Neural cell (in vitro differentiated cells): ENCODE measurements around the gene TMEM250.

Source experiments
- POLR2AphosphoS5 ChIP-seq: IDR thresholded peaks from 2 replicates; pipeline ENCODE4 v1.6.1; 2012
- TF ChIP-seq, protein P1 (sequence below): fragments of 450-650 bp; IDR thresholded peaks from 2 replicates; pipeline ENCODE4 v1.5.1; 2014; ENCODE audit warnings: antibody characterized with exemption, mild to moderate bottlenecking, moderate library complexity; ENCODE audit not compliant: poor library complexity, severe bottlenecking

DNA sequence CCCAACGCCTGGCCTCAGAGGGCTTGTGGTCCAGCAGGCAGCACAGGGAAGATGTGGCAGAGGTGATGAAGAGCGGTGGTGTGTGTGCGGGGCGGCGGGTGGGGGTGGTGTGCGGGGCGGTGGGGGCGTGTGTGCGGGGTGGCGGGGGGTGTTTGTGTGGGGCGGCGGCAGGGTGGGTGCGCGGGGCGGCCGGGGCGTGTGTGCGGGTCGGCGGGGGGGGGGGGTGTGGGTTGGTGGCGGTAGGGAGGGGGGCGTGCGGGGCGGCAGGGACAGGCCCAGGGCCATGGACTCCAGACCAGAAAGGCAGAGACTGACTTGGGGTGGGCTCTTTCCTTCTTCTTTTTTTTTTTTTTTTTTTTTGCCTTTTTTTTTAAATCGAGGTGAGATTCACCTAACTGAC is 19.1 kb downstream of the TMEM250 start:
- TF ChIP-seq, protein P1, sequence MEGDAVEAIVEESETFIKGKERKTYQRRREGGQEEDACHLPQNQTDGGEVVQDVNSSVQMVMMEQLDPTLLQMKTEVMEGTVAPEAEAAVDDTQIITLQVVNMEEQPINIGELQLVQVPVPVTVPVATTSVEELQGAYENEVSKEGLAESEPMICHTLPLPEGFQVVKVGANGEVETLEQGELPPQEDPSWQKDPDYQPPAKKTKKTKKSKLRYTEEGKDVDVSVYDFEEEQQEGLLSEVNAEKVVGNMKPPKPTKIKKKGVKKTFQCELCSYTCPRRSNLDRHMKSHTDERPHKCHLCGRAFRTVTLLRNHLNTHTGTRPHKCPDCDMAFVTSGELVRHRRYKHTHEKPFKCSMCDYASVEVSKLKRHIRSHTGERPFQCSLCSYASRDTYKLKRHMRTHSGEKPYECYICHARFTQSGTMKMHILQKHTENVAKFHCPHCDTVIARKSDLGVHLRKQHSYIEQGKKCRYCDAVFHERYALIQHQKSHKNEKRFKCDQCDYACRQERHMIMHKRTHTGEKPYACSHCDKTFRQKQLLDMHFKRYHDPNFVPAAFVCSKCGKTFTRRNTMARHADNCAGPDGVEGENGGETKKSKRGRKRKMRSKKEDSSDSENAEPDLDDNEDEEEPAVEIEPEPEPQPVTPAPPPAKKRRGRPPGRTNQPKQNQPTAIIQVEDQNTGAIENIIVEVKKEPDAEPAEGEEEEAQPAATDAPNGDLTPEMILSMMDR = no peak
- no peak for TF ChIP-seq POLR2AphosphoS5
